Measurements from ENCODE around the gene CHPF2. TPM values are rescaled to one million over a fixed set of nuclear protein-coding genes. Genes with fewer than 3 reads are reported as not detected.

Gene CHPF2
- total RNA-seq, 1 experiment from 2014 or later, result 19.5 TPM

- no peak for TF ChIP-seq TCF7L2 (IDR thresholded peaks at IDR 0.05; ENCODE audit: borderline replicate concordance, extremely low read depth, insufficient read depth, insufficient read length)
- no peak for TF ChIP-seq CBX3 (IDR thresholded peaks at IDR 0.05; ENCODE audit: low read depth)
- TF ChIP-seq CEBPB (IDR thresholded peaks at IDR 0.05; ENCODE audit: low read depth), result no peak
Observed at GRCh38 chr7:151254316-151254715, 22.0 kb downstream of the CHPF2 start (continued).

GRCh38 chr7:151254851-151255250, 22.6 kb downstream of the CHPF2 start:
- H3K9me3 ChIP-seq (ENCODE audit: control insufficient read depth in 1 of 2, insufficient read depth in 1 of 2, low read depth in 1 of 2, low read length in 2 of 2), result no peaks in the 10 kb centered on the region
- no peaks in the 10 kb centered on the region for H3K79me2 ChIP-seq (ENCODE audit: insufficient read depth, low read length)
- H4K20me1 ChIP-seq (ENCODE audit: insufficient read depth), result no peaks in the 10 kb centered on the region
- ATAC-seq (no peak), DNase-seq (ENCODE audit: low read depth, low spot score) (no peak)
- H3K4me3 ChIP-seq (replicated peaks in 1 of 2; ENCODE audit: low read depth in 1 of 2, low read length in 2 of 2), result no peak overlapping the region
- CTCF ChIA-PET, result interaction anchor here (2.3 kb wide), 1 partner anchor 11 kb away, joined by 6 read pairs; no protein-coding TSS in a partner anchor
- H3K9me2 ChIP-seq (ENCODE audit: insufficient read depth), result no peaks in the 10 kb centered on the region
- POLR2A ChIA-PET, result no interaction called here
- RAD21 ChIA-PET (ENCODE audit: low non-redundant PET in 1 of 2, low total read pairs in 2 of 2, uncharacterized antibody in 2 of 2, unreplicated experiment in 2 of 2), result no interaction called here
- peaks cover 14 to 27% of the 10 kb centered on the region in 2 experiments for H3K4me1 ChIP-seq (ENCODE audit: control insufficient read depth in 1 of 2, insufficient read depth in 2 of 2, low read length in 2 of 2)
- no peaks in the 10 kb centered on the region for H3K27me3 ChIP-seq (ENCODE audit: insufficient read depth, low read length)
- H3K9ac ChIP-seq (ENCODE audit: low read length), result no peak overlapping the region
- H3K4me2 ChIP-seq (ENCODE audit: low read length), result no peak overlapping the region
- H3K36me3 ChIP-seq (ENCODE audit: control insufficient read depth in 1 of 2, insufficient read depth in 2 of 2, low read length in 2 of 2), result no peaks in the 10 kb centered on the region
- no TSS peak for BruUV-seq (replicated peaks)
- H2AFZ ChIP-seq (ENCODE audit: low read depth, low read length, poor library complexity, severe bottlenecking), result no peak overlapping the region
- no peak overlapping the region for H3K27ac ChIP-seq (ENCODE audit: low read depth, low read length)
- intact Hi-C loops (cut with micrococcal nuclease), result no loop called here
- TF ChIP-seq SRF (IDR thresholded peaks at IDR 0.05; ENCODE audit: low read depth) (no peak), MAX (IDR thresholded peaks at IDR 0.05) (no peak), ZBTB33 (IDR thresholded peaks at IDR 0.05; ENCODE audit: extremely low read depth, insufficient replicate concordance, low read length) (no peak), EZH2 (IDR thresholded peaks at IDR 0.05) (no peak), RAD21 (IDR thresholded peaks at IDR 0.05; ENCODE audit: low read depth) (no peak), ATF3 (IDR thresholded peaks at IDR 0.05) (no peak), EGR1 (IDR thresholded peaks at IDR 0.05; ENCODE audit: low read depth) (no peak), FOSL1 (IDR thresholded peaks at IDR 0.05; ENCODE audit: low read depth) (no peak), CEBPB (IDR thresholded peaks at IDR 0.05; ENCODE audit: low read depth) (no peak), ZNF274 (IDR thresholded peaks at IDR 0.05; ENCODE audit: low read depth, low read length) (no peak), CTCF (IDR thresholded peaks at IDR 0.05 in 2 of 3, conservative IDR thresholded peaks at IDR 0.05 in 1 of 3; ENCODE audit: borderline replicate concordance in 1 of 3, insufficient read depth in 1 of 3, low read depth in 2 of 3, low read length in 2 of 3) (no peak), ZFX (IDR thresholded peaks at IDR 0.05) (no peak), POLR2AphosphoS5 (IDR thresholded peaks at IDR 0.05; ENCODE audit: low read depth, low read length) (no peak), ELF1 (IDR thresholded peaks at IDR 0.05; ENCODE audit: borderline replicate concordance, low read depth) (no peak), TCF7L2 (IDR thresholded peaks at IDR 0.05; ENCODE audit: borderline replicate concordance, extremely low read depth, insufficient read depth, insufficient read length) (no peak), EZH2phosphoT487 (IDR thresholded peaks at IDR 0.05; ENCODE audit: borderline replicate concordance) (no peak), REST (IDR thresholded peaks at IDR 0.05; ENCODE audit: low read depth) (no peak), SP1 (IDR thresholded peaks at IDR 0.05; ENCODE audit: low read depth) (no peak)

All from HCT116 (cell line).